ENCODE data around the gene LAMTOR4. TPM values are rescaled to one million over a fixed set of nuclear protein-coding genes. Genes with fewer than 3 reads are reported as not detected.

The LAMTOR4 gene
- polyA plus RNA-seq, 1 donor from 2014 or later: 333 TPM

DNA sequence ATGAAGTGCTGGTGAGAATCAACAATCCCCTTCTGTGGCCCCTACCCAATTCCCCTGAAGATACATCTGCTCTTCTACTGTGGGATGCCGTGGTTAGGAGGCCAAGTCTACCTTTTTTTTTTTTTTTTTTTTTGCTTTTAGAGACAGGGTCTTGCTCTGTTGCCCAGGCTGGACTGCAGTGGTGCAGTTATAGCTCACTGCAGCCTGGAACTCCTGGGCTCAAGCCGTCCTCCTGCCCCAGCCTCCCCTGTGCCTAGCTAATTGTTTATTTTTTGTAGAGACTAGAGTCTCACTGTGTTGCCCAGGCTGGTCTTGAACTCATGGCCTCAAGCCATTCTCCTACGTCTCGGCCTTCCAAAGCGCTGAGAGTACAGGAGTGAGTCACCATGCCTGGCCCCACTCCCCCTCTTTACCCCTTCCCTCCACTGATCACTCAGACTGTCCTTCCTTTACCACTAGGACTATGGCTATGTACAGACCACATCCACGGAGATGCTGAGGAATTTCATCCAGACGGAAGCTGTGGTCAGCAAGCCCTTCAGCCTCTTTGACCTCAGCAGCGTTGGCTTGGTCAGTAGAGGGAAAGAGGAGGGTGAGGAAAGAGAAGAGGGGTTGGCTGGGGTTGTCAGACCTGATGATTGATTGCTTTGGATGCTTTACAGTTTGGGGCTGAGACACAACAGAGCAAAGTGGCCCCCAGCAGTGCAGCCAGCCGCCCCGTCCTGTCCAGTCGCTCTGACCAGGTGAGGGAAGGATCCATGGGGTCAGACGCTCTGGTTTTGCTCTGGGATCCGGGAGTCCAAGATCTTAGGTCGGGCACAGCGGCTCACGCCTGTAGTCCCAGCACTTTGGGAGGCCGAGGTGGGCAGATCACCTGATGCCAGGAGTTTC, 45.5 kb upstream of the LAMTOR4 start:
- Histone ChIP-seq H2AFZ (ENCODE audit: low read depth, low read length) (no peak overlapping the region), H3K9ac (ENCODE audit: low read length) (peak overlapping the region; percentile 93), H3K4me2 (ENCODE audit: low read length) (no peak overlapping the region), H3K9me2 (ENCODE audit: insufficient read depth, low read length) (no peaks in the 10 kb centered on the region), H3K79me2 (replicated peaks; ENCODE audit: insufficient read depth, low read length) (peaks cover 22% of the 10 kb centered on the region), H3K27ac (ENCODE audit: low read length) (no peak overlapping the region), H3K4me3 (ENCODE audit: low read length) (peak overlapping the region; percentile 78), H3F3A (ENCODE audit: insufficient read depth, low read length, poor library complexity, severe bottlenecking) (no peaks in the 10 kb centered on the region), H3K36me3 (ENCODE audit: insufficient read depth, low read length) (peaks cover 8% of the 10 kb centered on the region), H4K20me1 (ENCODE audit: insufficient read depth) (no peaks in the 10 kb centered on the region), H3K9me3 (ENCODE audit: low read length) (no peaks in the 10 kb centered on the region), H3K27me3 (ENCODE audit: insufficient read depth, low read depth, low read length) (no peaks in the 10 kb centered on the region)
- TF ChIP-seq, protein P1, sequence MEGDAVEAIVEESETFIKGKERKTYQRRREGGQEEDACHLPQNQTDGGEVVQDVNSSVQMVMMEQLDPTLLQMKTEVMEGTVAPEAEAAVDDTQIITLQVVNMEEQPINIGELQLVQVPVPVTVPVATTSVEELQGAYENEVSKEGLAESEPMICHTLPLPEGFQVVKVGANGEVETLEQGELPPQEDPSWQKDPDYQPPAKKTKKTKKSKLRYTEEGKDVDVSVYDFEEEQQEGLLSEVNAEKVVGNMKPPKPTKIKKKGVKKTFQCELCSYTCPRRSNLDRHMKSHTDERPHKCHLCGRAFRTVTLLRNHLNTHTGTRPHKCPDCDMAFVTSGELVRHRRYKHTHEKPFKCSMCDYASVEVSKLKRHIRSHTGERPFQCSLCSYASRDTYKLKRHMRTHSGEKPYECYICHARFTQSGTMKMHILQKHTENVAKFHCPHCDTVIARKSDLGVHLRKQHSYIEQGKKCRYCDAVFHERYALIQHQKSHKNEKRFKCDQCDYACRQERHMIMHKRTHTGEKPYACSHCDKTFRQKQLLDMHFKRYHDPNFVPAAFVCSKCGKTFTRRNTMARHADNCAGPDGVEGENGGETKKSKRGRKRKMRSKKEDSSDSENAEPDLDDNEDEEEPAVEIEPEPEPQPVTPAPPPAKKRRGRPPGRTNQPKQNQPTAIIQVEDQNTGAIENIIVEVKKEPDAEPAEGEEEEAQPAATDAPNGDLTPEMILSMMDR (IDR thresholded peaks at IDR 0.05; ENCODE audit: poor library complexity, severe bottlenecking): no peak
- TF ChIP-seq POLR2AphosphoS5 (IDR thresholded peaks at IDR 0.05) (no peak), EP300 (conservative IDR thresholded peaks at IDR 0.05; ENCODE audit: poor library complexity, severe bottlenecking) (no peak), RAD21 (conservative IDR thresholded peaks at IDR 0.05) (no peak), EZH2 (IDR thresholded peaks at IDR 0.05; ENCODE audit: borderline replicate concordance, insufficient read depth, low read length, poor library complexity, severe bottlenecking) (no peak), MXI1 (conservative IDR thresholded peaks at IDR 0.05; ENCODE audit: poor library complexity, severe bottlenecking) (no peak), TAF1 (IDR thresholded peaks at IDR 0.05; ENCODE audit: low read depth) (no peak), SMC3 (conservative IDR thresholded peaks at IDR 0.05; ENCODE audit: poor library complexity) (no peak)
- TF ChIP-seq, protein P2, sequence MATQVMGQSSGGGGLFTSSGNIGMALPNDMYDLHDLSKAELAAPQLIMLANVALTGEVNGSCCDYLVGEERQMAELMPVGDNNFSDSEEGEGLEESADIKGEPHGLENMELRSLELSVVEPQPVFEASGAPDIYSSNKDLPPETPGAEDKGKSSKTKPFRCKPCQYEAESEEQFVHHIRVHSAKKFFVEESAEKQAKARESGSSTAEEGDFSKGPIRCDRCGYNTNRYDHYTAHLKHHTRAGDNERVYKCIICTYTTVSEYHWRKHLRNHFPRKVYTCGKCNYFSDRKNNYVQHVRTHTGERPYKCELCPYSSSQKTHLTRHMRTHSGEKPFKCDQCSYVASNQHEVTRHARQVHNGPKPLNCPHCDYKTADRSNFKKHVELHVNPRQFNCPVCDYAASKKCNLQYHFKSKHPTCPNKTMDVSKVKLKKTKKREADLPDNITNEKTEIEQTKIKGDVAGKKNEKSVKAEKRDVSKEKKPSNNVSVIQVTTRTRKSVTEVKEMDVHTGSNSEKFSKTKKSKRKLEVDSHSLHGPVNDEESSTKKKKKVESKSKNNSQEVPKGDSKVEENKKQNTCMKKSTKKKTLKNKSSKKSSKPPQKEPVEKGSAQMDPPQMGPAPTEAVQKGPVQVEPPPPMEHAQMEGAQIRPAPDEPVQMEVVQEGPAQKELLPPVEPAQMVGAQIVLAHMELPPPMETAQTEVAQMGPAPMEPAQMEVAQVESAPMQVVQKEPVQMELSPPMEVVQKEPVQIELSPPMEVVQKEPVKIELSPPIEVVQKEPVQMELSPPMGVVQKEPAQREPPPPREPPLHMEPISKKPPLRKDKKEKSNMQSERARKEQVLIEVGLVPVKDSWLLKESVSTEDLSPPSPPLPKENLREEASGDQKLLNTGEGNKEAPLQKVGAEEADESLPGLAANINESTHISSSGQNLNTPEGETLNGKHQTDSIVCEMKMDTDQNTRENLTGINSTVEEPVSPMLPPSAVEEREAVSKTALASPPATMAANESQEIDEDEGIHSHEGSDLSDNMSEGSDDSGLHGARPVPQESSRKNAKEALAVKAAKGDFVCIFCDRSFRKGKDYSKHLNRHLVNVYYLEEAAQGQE (IDR thresholded peaks at IDR 0.05; ENCODE audit: borderline replicate concordance): no peak

DNA sequence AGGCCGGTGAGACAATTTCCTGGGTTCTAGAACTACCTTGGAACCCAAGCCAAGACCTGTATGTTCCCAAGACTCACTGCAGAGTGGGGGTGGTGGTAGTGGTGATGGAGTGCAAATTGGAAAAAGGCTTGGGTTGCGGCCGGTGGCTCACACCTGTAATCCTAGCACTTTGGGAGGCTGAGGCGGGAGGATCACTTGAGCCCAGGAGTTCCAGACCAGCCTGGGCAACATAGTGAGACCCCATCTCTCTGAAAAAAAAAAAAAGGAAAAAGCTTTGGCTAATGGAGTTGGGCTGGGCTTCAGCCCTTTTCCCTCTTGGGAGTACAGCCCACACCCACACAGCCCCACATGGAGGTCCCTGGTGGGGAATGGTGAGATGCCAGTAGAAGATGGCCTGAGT, 43.2 kb upstream of the LAMTOR4 start:
- no peaks in the 10 kb centered on the region for H3K36me3 ChIP-seq (ENCODE audit: insufficient read depth, low read length)
- no peak overlapping the region for H3K27ac ChIP-seq (ENCODE audit: low read length)
- H3K4me2 ChIP-seq (ENCODE audit: low read length): no peak overlapping the region
- H3K4me3 ChIP-seq (ENCODE audit: low read length): no peak overlapping the region
- no peaks in the 10 kb centered on the region for H3K9me2 ChIP-seq (ENCODE audit: insufficient read depth, low read length)
- no peaks in the 10 kb centered on the region for H3K9me3 ChIP-seq (ENCODE audit: low read length)
- no peak overlapping the region for H2AFZ ChIP-seq (ENCODE audit: low read depth, low read length)
- H4K20me1 ChIP-seq (ENCODE audit: insufficient read depth): no peaks in the 10 kb centered on the region
- H3K79me2 ChIP-seq (replicated peaks; ENCODE audit: insufficient read depth, low read length): no peaks in the 10 kb centered on the region
- H3K9ac ChIP-seq (ENCODE audit: low read length): no peak overlapping the region
- no peaks in the 10 kb centered on the region for H3F3A ChIP-seq (ENCODE audit: insufficient read depth, low read length, poor library complexity, severe bottlenecking)
- no peaks in the 10 kb centered on the region for H3K27me3 ChIP-seq (ENCODE audit: insufficient read depth, low read depth, low read length)
- no peak for TF ChIP-seq POLR2AphosphoS5 (IDR thresholded peaks at IDR 0.05)
- TF ChIP-seq, protein P1 (IDR thresholded peaks at IDR 0.05; ENCODE audit: poor library complexity, severe bottlenecking): no peak
- TF ChIP-seq, protein P2 (IDR thresholded peaks at IDR 0.05; ENCODE audit: borderline replicate concordance): no peak
- TF ChIP-seq MXI1 (conservative IDR thresholded peaks at IDR 0.05; ENCODE audit: poor library complexity, severe bottlenecking): no peak
- no peak for TF ChIP-seq EZH2 (IDR thresholded peaks at IDR 0.05; ENCODE audit: borderline replicate concordance, insufficient read depth, low read length, poor library complexity, severe bottlenecking)
- TF ChIP-seq EP300 (conservative IDR thresholded peaks at IDR 0.05; ENCODE audit: poor library complexity, severe bottlenecking): no peak
- TF ChIP-seq RAD21 (conservative IDR thresholded peaks at IDR 0.05): no peak
- TF ChIP-seq TAF1 (IDR thresholded peaks at IDR 0.05; ENCODE audit: low read depth): no peak
- no peak for TF ChIP-seq SMC3 (conservative IDR thresholded peaks at IDR 0.05; ENCODE audit: poor library complexity)

Measured in neural cell (in vitro differentiated cells).